Heart left ventricle (tissue), 16 donors: ENCODE data around the gene ARHGAP30. TPM values are rescaled to one million over a fixed set of nuclear protein-coding genes. Genes with fewer than 3 reads are reported as not detected.

Experiments
- ATAC-seq, 4 donors: fragments of 200-7000 bp; cut with Tn5 transposase; one replicate each; pipeline ENCODE4 v1.9.1; 2020 to 2022; ENCODE audit warnings: moderate library complexity in 4 of 4, mild to moderate bottlenecking in 3 of 4, moderate number of reproducible peaks in 1 of 4
- DNase-seq, 5 donors: peaks; one replicate each; pipeline ENCODE4 v3.0.0-alpha.2; 2020
- H3K27ac ChIP-seq, 12 donors: fragments of 200-600 bp; sonication (generic) in 4 of 12; one replicate each; pipeline versions ENCODE4 v1.5.0 to v1.8.0; 2016 to 2022; ENCODE audit warnings: mild to moderate bottlenecking in 2 of 12
- H3K27me3 ChIP-seq, 9 donors: fragments of 200-600 bp; sonication (generic) in 2 of 9; one replicate each; pipeline versions ENCODE4 v1.5.1 to v1.8.0; 2016 to 2022; ENCODE audit warnings: mild to moderate bottlenecking in 3 of 9
- H3K36me3 ChIP-seq, 9 donors: fragments of 200-600 bp; sonication (generic) in 2 of 9; one replicate each; pipeline versions ENCODE4 v1.5.0 to v1.8.0; 2018 to 2022; ENCODE audit warnings: mild to moderate bottlenecking in 2 of 9
- H3K4me1 ChIP-seq, 12 donors: fragments of 200-600 bp; sonication (generic) in 4 of 12; one replicate each; pipeline versions ENCODE4 v1.5.0 to v1.8.0; 2016 to 2022; ENCODE audit warnings: mild to moderate bottlenecking in 3 of 12
- H3K4me3 ChIP-seq, 12 donors: fragments of 200-600 bp; sonication (generic) in 4 of 12; one replicate each; pipeline versions ENCODE4 v1.5.0 to v1.8.0; 2017 to 2022; ENCODE audit warnings: mild to moderate bottlenecking in 9 of 12, moderate library complexity in 4 of 12
- H3K9me3 ChIP-seq, 12 donors: fragments of 200-600 bp; sonication (generic) in 4 of 12; one replicate each; pipeline versions ENCODE4 v1.5.0 to v1.8.0; 2016 to 2022; ENCODE audit warnings: mild to moderate bottlenecking in 1 of 12
- POLR2A ChIP-seq, 2 donors: fragments of 450-650 bp; IDR thresholded peaks; one replicate each; pipeline ENCODE4 v1.6.1; 2017; ENCODE audit warnings: antibody characterized with exemption in 2 of 2, mild to moderate bottlenecking in 2 of 2, moderate library complexity in 2 of 2
- WGBS, 4 donors: extraction: QIAGEN DNeasy Blood & Tissue Kit in 2 of 4; methylation state at CpG; one replicate each; pipeline versions ENCODE4 v1.1.5 to v1.1.7; 2013 to 2018; 5-methylcytosine and 5-hydroxymethylcytosine counted together
- intact Hi-C, 10 donors: fragments of 100-400 bp; cut with DNase I; formaldehyde crosslinking; loops; one replicate each; pipeline versions ENCODE4 v1.11.1 to v1.14.2; 2022
- polyA plus RNA-seq, 2 donors: library from polyadenylated mRNA; stranded (reverse); fragments of 200-250 nt; gene quantifications; one replicate each; pipeline ENCODE4 v1.2.3, GENCODE V29; 2013
- total RNA-seq, 9 donors: library from RNA; depleted of rRNA in 2 of 9; stranded (reverse); fragments of >200 nt in 2 of 9; fragmentation: NEBNext Ultra II Directional in 3 of 9; extraction: Animal tissue kit (Norgen Biotek cat#: 25700) in 3 of 9; gene quantifications; one replicate each; pipeline versions ENCODE4 v1.1.0 to v1.2.4, GENCODE V29; 2016 to 2023
- TF ChIP-seq, protein P1 (sequence below), 12 donors: fragments of 200-600 bp; sonication (generic) in 4 of 12; IDR thresholded peaks; one replicate each; pipeline versions ENCODE4 v1.5.0 to v1.8.0; 2018 to 2022; ENCODE audit warnings: antibody characterized with exemption in 12 of 12, mild to moderate bottlenecking in 5 of 12
- donor health status: ischemic (EF 13 %, LVEDD 7.1; RV severe dilation, severe dysfunction).
- donor health status: healthy with polysubstance abuse.
- donor health status: DM: no; HTN: yes; CAD: no.
- donor health status: DM: no; HTN: no; CAD: no.
- donor health status: ischemic (EF 25% LVEDD 6.9; RV normal size, moderate dysfunction).
- donor health status: ischemic (EF 25% LVEDD 5.7; RV mildly dilated, moderate dysfunction).
- donor health status: healthy.
- donor health status: DM: yes; HTN: yes; CAD: no.
- donor health status: ischemic (EF 35%, LVEDD 5.7; RV mildly dilated, moderate dysfunction).
- donor health status: nonischemic (EF 11% LVEDD 7.7; RV severe dilation, severe dysfunction).
- donor health status: DM: yes; HTN: yes; CAD: no.
- donor health status: PGD.
- donor health status: ischemic (EF 29% LVEDD 5.4; RV normal size, mild dysfunction).
- donor health status: nonischemic (EF 23%, LVEDD 6.1; RV moderate dilation, normal function).

The ARHGAP30 gene
- total and polyA plus RNA-seq, 11 donors: 1.3 to 32.2 (median 2.1) TPM

DNA sequence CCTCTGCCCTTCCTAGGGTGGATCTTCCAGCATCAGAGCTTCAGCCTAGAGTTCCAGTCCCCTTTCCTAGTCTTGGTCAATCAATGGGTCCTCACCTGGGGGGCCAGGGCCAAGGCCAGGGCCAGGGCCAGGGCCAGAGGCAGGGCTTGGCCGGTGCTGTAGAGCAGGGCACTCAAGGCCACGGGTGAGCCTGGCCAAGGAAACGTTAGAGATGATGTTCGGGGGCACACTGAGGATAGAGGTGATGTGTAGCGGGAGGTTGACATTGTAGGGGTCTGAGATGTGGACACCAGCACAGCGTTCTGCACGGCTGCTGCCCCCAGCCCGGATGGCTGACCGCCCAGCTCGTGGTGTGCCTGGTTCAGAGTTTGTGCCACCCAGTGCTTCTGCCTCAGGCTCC is 18.5 kb downstream of the ARHGAP30 start:
- DNase-seq: no peak
- Histone ChIP-seq H3K9me3 (no peaks in the 10 kb centered on the region), H3K27me3 (peaks cover 0 to 23% (median 4%) of the 10 kb centered on the region in 9 donors), H3K4me1 (peaks cover 0 to 29% (median 0%) of the 10 kb centered on the region in 12 donors), H3K36me3 (peaks cover 0 to 73% (median 0%) of the 10 kb centered on the region in 9 donors), H3K4me3 (no peak overlapping the region), H3K27ac (no peak overlapping the region)
- 85 to 95% (median 92%) methylated on average over 6 to 10 of the region's 10 CpGs for WGBS, 4 donors
- ATAC-seq: no peak
- intact Hi-C loops: no loop called here
- no peak for TF ChIP-seq POLR2A (IDR thresholded peaks at IDR 0.05)
- TF ChIP-seq, protein P1, sequence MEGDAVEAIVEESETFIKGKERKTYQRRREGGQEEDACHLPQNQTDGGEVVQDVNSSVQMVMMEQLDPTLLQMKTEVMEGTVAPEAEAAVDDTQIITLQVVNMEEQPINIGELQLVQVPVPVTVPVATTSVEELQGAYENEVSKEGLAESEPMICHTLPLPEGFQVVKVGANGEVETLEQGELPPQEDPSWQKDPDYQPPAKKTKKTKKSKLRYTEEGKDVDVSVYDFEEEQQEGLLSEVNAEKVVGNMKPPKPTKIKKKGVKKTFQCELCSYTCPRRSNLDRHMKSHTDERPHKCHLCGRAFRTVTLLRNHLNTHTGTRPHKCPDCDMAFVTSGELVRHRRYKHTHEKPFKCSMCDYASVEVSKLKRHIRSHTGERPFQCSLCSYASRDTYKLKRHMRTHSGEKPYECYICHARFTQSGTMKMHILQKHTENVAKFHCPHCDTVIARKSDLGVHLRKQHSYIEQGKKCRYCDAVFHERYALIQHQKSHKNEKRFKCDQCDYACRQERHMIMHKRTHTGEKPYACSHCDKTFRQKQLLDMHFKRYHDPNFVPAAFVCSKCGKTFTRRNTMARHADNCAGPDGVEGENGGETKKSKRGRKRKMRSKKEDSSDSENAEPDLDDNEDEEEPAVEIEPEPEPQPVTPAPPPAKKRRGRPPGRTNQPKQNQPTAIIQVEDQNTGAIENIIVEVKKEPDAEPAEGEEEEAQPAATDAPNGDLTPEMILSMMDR (IDR thresholded peaks at IDR 0.05): no peak

DNA sequence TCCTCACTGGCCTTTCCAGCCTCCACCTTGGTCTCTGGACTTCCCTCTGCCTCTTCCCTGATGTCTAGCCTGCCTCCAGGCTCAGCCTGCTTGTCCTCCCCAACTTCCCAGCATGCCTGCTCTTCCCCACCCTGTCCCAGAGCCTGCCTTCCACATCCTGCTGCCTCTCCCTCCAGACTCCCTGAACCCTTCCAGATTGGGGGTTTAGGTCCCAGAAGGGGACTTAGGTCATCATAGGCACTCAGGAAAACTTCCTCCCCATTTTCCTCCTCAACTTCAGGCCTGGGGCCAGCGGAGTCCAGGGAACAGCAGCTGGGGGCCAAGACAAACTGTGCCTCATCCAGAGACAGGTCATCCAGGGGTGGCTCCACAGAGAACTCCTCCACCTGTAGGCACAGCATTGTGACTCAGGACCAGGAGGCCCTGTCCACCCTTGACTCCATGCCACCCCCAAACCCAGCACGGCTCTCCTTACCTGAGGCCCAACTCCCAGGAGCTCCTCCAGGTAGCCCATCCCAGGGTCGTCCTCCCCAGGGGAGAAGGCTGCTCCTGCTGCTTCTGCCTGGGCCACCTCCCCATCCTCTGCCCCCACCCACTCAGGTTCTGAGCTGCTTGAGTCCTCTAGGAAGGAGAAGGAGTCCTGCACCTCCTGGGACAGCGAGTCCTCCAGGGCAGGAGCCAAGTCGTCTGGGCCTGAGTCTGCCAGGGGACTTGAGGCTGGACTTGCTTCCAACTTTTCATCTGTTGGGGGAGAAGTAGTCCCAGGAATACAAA is 20.6 kb downstream of the ARHGAP30 start:
- WGBS, 4 donors: 87 to 93% (median 89%) methylated on average over 4 to 5 of the region's 5 CpGs
- Histone ChIP-seq H3K27me3 (peaks cover 0 to 7% (median 0%) of the 10 kb centered on the region in 9 donors), H3K36me3 (peaks cover 0 to 59% (median 0%) of the 10 kb centered on the region in 9 donors), H3K27ac (peak overlapping the region in 1 of 12 donors; percentile 97), H3K9me3 (no peaks in the 10 kb centered on the region), H3K4me3 (no peak overlapping the region), H3K4me1 (peaks cover 0 to 35% (median 7%) of the 10 kb centered on the region in 12 donors)
- DNase-seq: no peak
- TF ChIP-seq POLR2A (IDR thresholded peaks at IDR 0.05): no peak
- TF ChIP-seq, protein P1 (IDR thresholded peaks at IDR 0.05): no peak
- no peak for ATAC-seq
- intact Hi-C loops: loop anchor here in 5 of 10 donors (5.0 to 10.0 kb wide), 4 partner anchors 48 to 86 kb away; partner anchors contain the start of genes DEDD (in 3 of the 5) and KLHDC9 (in 1 of the 5)

GRCh38 chr1:161047436-161048420 is 22.0 kb downstream of the ARHGAP30 start:
- peak overlapping the region in 2 of 12 donors; percentile 87 to 97 for H3K27ac ChIP-seq
- TF ChIP-seq, protein P1 (IDR thresholded peaks at IDR 0.05): no peak
- TF ChIP-seq POLR2A (IDR thresholded peaks at IDR 0.05): no peak
- DNase-seq (no peak), ATAC-seq (no peak)
- no peaks in the 10 kb centered on the region for H3K9me3 ChIP-seq
- peaks cover 0 to 51% (median 6%) of the 10 kb centered on the region in 9 donors for H3K36me3 ChIP-seq
- peak overlapping the region in 1 of 12 donors; percentile 83 for H3K4me3 ChIP-seq
- intact Hi-C loops: loop anchor here in 5 of 10 donors (5.0 to 10.0 kb wide), 4 partner anchors 50 to 87 kb away; partner anchors contain the start of genes DEDD (in 3 of the 5) and KLHDC9 (in 1 of the 5)
- no peaks in the 10 kb centered on the region for H3K27me3 ChIP-seq
- 96 to 98% (median 97%) methylated on average over 14 to 18 of the region's 18 CpGs for WGBS, 4 donors
- H3K4me1 ChIP-seq: peaks cover 0 to 46% (median 15%) of the 10 kb centered on the region in 12 donors
